ENCODE results near the gene SHLD1. TPM values are rescaled to one million over a fixed set of nuclear protein-coding genes. Genes with fewer than 3 reads are reported as not detected.

Gene SHLD1
- total and polyA plus RNA-seq, 2 experiments from 2014 or later = 8.3 to 9.1 TPM

GRCh38 chr20:5807431-5807830, 57.2 kb downstream of the SHLD1 start:
- no peak for DNase-seq (ENCODE audit: low spot score)
- no peak overlapping the region for H3K4me3 ChIP-seq
- no peaks in the 10 kb centered on the region for H3K36me3 ChIP-seq (replicated peaks; ENCODE audit: insufficient read depth, low read depth)
- no peak overlapping the region for H3K27ac ChIP-seq
- H3K79me2 ChIP-seq = no peaks in the 10 kb centered on the region
- no peaks in the 10 kb centered on the region for H3K9me2 ChIP-seq (replicated peaks; ENCODE audit: insufficient read depth)
- H3K4me1 ChIP-seq (ENCODE audit: insufficient read depth) = peaks cover 14% of the 10 kb centered on the region
- no peaks in the 10 kb centered on the region for H3K27me3 ChIP-seq
- 92% methylated on average over 3 of the region's 3 CpGs for WGBS (ENCODE audit: low lambda C conversion rate, missing lambda C conversion rate)
- H3K4me2 ChIP-seq = no peak overlapping the region
- TF ChIP-seq CTCF (IDR thresholded peaks at IDR 0.05; ENCODE audit: poor library complexity) (no peak), EZH2phosphoT487 (IDR thresholded peaks at IDR 0.05; ENCODE audit: low read depth, severe bottlenecking, unreplicated experiment) (no peak), EZH2 (IDR thresholded peaks at IDR 0.05; ENCODE audit: borderline replicate concordance) (no peak)
- H4K20me1 ChIP-seq (ENCODE audit: insufficient read depth, poor library complexity, severe bottlenecking) = no peaks in the 10 kb centered on the region
- no peaks in the 10 kb centered on the region for H3K9me3 ChIP-seq (ENCODE audit: low read depth)
- H2AFZ ChIP-seq = no peak overlapping the region

GRCh38 chr20:5808901-5809300, 58.7 kb downstream of the SHLD1 start:
- Histone ChIP-seq H3K9me3 (ENCODE audit: low read depth) (no peaks in the 10 kb centered on the region), H3K79me2 (no peaks in the 10 kb centered on the region), H3K4me1 (ENCODE audit: insufficient read depth) (peaks cover 13% of the 10 kb centered on the region), H3K9me2 (replicated peaks; ENCODE audit: insufficient read depth) (no peaks in the 10 kb centered on the region), H3K36me3 (replicated peaks; ENCODE audit: insufficient read depth, low read depth) (no peaks in the 10 kb centered on the region), H3K4me2 (no peak overlapping the region), H3K27ac (no peak overlapping the region), H2AFZ (no peak overlapping the region), H4K20me1 (ENCODE audit: insufficient read depth, poor library complexity, severe bottlenecking) (no peaks in the 10 kb centered on the region), H3K4me3 (no peak overlapping the region), H3K27me3 (no peaks in the 10 kb centered on the region)
- DNase-seq (ENCODE audit: low spot score) = no peak
- TF ChIP-seq EZH2phosphoT487 (IDR thresholded peaks at IDR 0.05; ENCODE audit: low read depth, severe bottlenecking, unreplicated experiment) (no peak), CTCF (IDR thresholded peaks at IDR 0.05; ENCODE audit: poor library complexity) (no peak), EZH2 (IDR thresholded peaks at IDR 0.05; ENCODE audit: borderline replicate concordance) (no peak)
- WGBS (ENCODE audit: low lambda C conversion rate, missing lambda C conversion rate) = 83% methylated on average over 2 of the region's 2 CpGs

GRCh38 chr20:5809495-5809894, 59.3 kb downstream of the SHLD1 start:
- no peak overlapping the region for H2AFZ ChIP-seq
- TF ChIP-seq EZH2 (IDR thresholded peaks at IDR 0.05; ENCODE audit: borderline replicate concordance) (no peak), CTCF (IDR thresholded peaks at IDR 0.05; ENCODE audit: poor library complexity) (no peak), EZH2phosphoT487 (IDR thresholded peaks at IDR 0.05; ENCODE audit: low read depth, severe bottlenecking, unreplicated experiment) (no peak)
- no peaks in the 10 kb centered on the region for H3K9me3 ChIP-seq (ENCODE audit: low read depth)
- WGBS (ENCODE audit: low lambda C conversion rate, missing lambda C conversion rate) = 84% methylated on average over 5 of the region's 5 CpGs
- no peaks in the 10 kb centered on the region for H4K20me1 ChIP-seq (ENCODE audit: insufficient read depth, poor library complexity, severe bottlenecking)
- no peak for DNase-seq (ENCODE audit: low spot score)
- no peaks in the 10 kb centered on the region for H3K27me3 ChIP-seq
- H3K27ac ChIP-seq = no peak overlapping the region
- H3K36me3 ChIP-seq (replicated peaks; ENCODE audit: insufficient read depth, low read depth) = no peaks in the 10 kb centered on the region
- no peaks in the 10 kb centered on the region for H3K9me2 ChIP-seq (replicated peaks; ENCODE audit: insufficient read depth)
- H3K4me3 ChIP-seq = no peak overlapping the region
- peaks cover 7% of the 10 kb centered on the region for H3K4me1 ChIP-seq (ENCODE audit: insufficient read depth)
- no peak overlapping the region for H3K4me2 ChIP-seq
- H3K79me2 ChIP-seq = no peaks in the 10 kb centered on the region
